Fibroblast of lung (primary cell): ENCODE data around the gene EMSY. TPM values are rescaled to one million over a fixed set of nuclear protein-coding genes. Genes with fewer than 3 reads are reported as not detected.
"Not testable (repeated sequence)": the region's sequence is repeated elsewhere in the genome, so short reads cannot be mapped to it uniquely, and the experiment has no call there.

Experiments used
- DNase-seq, 2 donors: peaks; one replicate each; pipeline versions ENCODE4 v3.0.0 to v3.0.0-alpha.2; 2010; ENCODE audit warnings: low read depth in 2 of 2
- H2AFZ ChIP-seq: 2 replicates; pipeline ENCODE4 v1.5.1; 2012; ENCODE audit warnings: low read length, control low read depth, inconsistent platforms
- H3K27ac ChIP-seq: 2 replicates; pipeline ENCODE4 v1.5.1; 2011; ENCODE audit warnings: low read length, control low read depth; ENCODE audit not compliant: insufficient read depth
- H3K27me3 ChIP-seq: 2 replicates; pipeline ENCODE4 v1.5.1; 2011; ENCODE audit warnings: mild to moderate bottlenecking, low read length; ENCODE audit not compliant: control insufficient read depth, insufficient read depth
- H3K36me3 ChIP-seq: 2 replicates; pipeline ENCODE4 v1.5.1; 2011; ENCODE audit warnings: low read length; ENCODE audit not compliant: control insufficient read depth, insufficient read depth
- H3K4me1 ChIP-seq: 2 replicates; pipeline ENCODE4 v1.5.1; 2011; ENCODE audit warnings: low read length; ENCODE audit not compliant: control insufficient read depth, insufficient read depth; ENCODE audit errors: extremely low read depth
- H3K4me2 ChIP-seq: 2 replicates; pipeline ENCODE4 v1.5.1; 2011; ENCODE audit warnings: low read length, control low read depth; ENCODE audit not compliant: insufficient read depth; ENCODE audit errors: extremely low read depth
- H3K4me3 ChIP-seq, 4 experiments: fragments of 200-600 bp in 1 of 4; sonication (generic) in 1 of 4; replicated peaks in 1 of 4; 2 replicates each; pipeline ENCODE4 v1.5.1; 2011 to 2016; ENCODE audit warnings: low read length in 4 of 4, low read depth in 3 of 4, mild to moderate bottlenecking in 3 of 4, control low read depth in 2 of 4, inconsistent platforms in 1 of 4, mixed read lengths in 1 of 4; ENCODE audit not compliant: insufficient read depth in 1 of 4; ENCODE audit errors: control extremely low read depth in 1 of 4
- H3K79me2 ChIP-seq: 2 replicates; pipeline ENCODE4 v1.5.1; 2012; ENCODE audit warnings: mild to moderate bottlenecking, low read length, inconsistent platforms; ENCODE audit not compliant: control insufficient read depth, insufficient read depth
- H3K9ac ChIP-seq: 2 replicates; pipeline ENCODE4 v1.5.1; 2011; ENCODE audit warnings: mild to moderate bottlenecking, low read length, control low read depth; ENCODE audit not compliant: insufficient read depth
- H3K9me3 ChIP-seq: 2 replicates; pipeline ENCODE4 v1.5.1; 2012; ENCODE audit warnings: low read depth, low read length; ENCODE audit not compliant: control insufficient read depth, insufficient read depth
- H4K20me1 ChIP-seq: 2 replicates; pipeline ENCODE4 v1.5.1; 2011; ENCODE audit warnings: low read length; ENCODE audit not compliant: control insufficient read depth, insufficient read depth; ENCODE audit errors: extremely low read depth
- EZH2 ChIP-seq: IDR thresholded peaks from 2 replicates; pipeline ENCODE4 v1.5.1; 2012; ENCODE audit warnings: low read length, control low read depth, mild to moderate bottlenecking; ENCODE audit errors: missing control alignments
- polyA plus RNA-seq, 2 donors: library from polyadenylated mRNA; depleted of rRNA in 1 of 2; stranded (reverse) in 1 of 2; unstranded in 1 of 2; fragments of >200 nt; gene quantifications; 2 replicates each; pipeline ENCODE4 v1.2.1, GENCODE V29; 2011 to 2012; ENCODE audit warnings: missing spikeins in 1 of 2
- total RNA-seq: library from RNA; depleted of rRNA; stranded (reverse); fragments of >200 nt; gene quantifications from 2 replicates; pipeline ENCODE4 v1.2.1, GENCODE V29; 2014
- TF ChIP-seq, protein P1 (sequence below), 2 donors: IDR thresholded peaks in 1 of 2; conservative IDR thresholded peaks in 1 of 2; 1 replicate in 1 of 2; 2 replicates in 1 of 2; pipeline ENCODE4 v1.5.1; 2011 to 2012; ENCODE audit warnings: low read length in 2 of 2, control low read depth in 1 of 2, inconsistent platforms in 1 of 2, low read depth in 1 of 2, mild to moderate bottlenecking in 1 of 2

The EMSY gene
- total and polyA plus RNA-seq, 2 donors (not counting 1 experiment from before 2014, with no cell fraction given) = 11.9 to 14.2 TPM

DNA sequence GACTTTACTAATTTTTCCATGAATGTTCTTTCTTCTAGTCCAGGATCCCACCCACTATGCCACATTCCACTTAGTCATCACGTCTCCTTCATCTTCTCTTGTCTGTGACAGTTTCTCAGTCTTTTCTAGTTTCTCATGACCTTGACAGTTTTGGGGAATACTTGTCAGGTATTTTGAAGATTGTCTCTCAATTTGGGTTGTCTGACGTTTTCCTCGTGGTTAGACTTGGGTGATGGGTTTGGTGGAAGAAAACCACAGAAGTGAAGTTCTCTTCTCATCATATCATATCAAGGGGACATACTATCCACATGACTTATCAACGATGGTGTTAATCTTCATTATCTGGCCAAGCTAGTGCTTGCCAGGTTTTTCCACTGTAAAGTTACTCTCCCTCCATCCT lies 123.3 kb downstream of the EMSY start:
- DNase-seq = peak in 1 of 2 donors; percentile 4
- TF ChIP-seq, protein P1, sequence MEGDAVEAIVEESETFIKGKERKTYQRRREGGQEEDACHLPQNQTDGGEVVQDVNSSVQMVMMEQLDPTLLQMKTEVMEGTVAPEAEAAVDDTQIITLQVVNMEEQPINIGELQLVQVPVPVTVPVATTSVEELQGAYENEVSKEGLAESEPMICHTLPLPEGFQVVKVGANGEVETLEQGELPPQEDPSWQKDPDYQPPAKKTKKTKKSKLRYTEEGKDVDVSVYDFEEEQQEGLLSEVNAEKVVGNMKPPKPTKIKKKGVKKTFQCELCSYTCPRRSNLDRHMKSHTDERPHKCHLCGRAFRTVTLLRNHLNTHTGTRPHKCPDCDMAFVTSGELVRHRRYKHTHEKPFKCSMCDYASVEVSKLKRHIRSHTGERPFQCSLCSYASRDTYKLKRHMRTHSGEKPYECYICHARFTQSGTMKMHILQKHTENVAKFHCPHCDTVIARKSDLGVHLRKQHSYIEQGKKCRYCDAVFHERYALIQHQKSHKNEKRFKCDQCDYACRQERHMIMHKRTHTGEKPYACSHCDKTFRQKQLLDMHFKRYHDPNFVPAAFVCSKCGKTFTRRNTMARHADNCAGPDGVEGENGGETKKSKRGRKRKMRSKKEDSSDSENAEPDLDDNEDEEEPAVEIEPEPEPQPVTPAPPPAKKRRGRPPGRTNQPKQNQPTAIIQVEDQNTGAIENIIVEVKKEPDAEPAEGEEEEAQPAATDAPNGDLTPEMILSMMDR (conservative IDR thresholded peaks at IDR 0.05 in 1 of 2, IDR thresholded peaks at IDR 0.05 in 1 of 2; ENCODE audit: low read depth in 1 of 2, low read length in 2 of 2) = no peak
- no peak for TF ChIP-seq EZH2
- H3K4me1 ChIP-seq = no peaks in the 10 kb centered on the region
- no peaks in the 10 kb centered on the region for H3K36me3 ChIP-seq
- no peaks in the 10 kb centered on the region for H3K27me3 ChIP-seq
- no peak overlapping the region for H3K9ac ChIP-seq
- H3K4me2 ChIP-seq = no peak overlapping the region
- H3K79me2 ChIP-seq = no peaks in the 10 kb centered on the region
- H3K9me3 ChIP-seq = no peaks in the 10 kb centered on the region
- no peak overlapping the region for H3K4me3 ChIP-seq
- H4K20me1 ChIP-seq = no peaks in the 10 kb centered on the region
- H3K27ac ChIP-seq = no peak overlapping the region
- no peak overlapping the region for H2AFZ ChIP-seq

DNA sequence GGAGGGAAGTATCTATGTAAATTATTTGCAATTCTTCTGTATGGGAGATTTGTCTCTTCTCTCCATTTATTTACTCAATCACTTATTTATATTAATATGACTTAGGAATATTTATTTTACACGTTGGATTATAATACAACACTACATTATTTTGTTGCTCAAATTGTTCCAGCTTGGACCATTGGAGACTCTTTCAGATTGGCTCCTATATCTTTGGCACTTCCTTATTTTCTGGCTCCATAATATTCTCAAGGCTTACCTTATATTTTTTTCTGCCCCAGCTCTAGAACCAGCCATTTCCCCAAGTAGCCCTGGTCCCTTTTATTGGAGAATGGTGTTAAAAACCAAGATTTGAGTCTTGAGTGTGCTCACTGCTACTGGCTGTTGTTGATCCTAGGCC lies 123.8 kb downstream of the EMSY start:
- no peaks in the 10 kb centered on the region for H4K20me1 ChIP-seq
- H3K4me3 ChIP-seq = no peak overlapping the region
- H3K9ac ChIP-seq = no peak overlapping the region
- no peak overlapping the region for H2AFZ ChIP-seq
- no peaks in the 10 kb centered on the region for H3K27me3 ChIP-seq
- no peaks in the 10 kb centered on the region for H3K4me1 ChIP-seq
- no peak for DNase-seq
- no peak overlapping the region for H3K4me2 ChIP-seq
- TF ChIP-seq, protein P1 (conservative IDR thresholded peaks at IDR 0.05 in 1 of 2, IDR thresholded peaks at IDR 0.05 in 1 of 2; ENCODE audit: low read depth in 1 of 2, low read length in 2 of 2) = no peak
- TF ChIP-seq EZH2 = no peak
- H3K9me3 ChIP-seq = no peaks in the 10 kb centered on the region
- no peak overlapping the region for H3K27ac ChIP-seq
- no peaks in the 10 kb centered on the region for H3K79me2 ChIP-seq
- H3K36me3 ChIP-seq = no peaks in the 10 kb centered on the region

DNA sequence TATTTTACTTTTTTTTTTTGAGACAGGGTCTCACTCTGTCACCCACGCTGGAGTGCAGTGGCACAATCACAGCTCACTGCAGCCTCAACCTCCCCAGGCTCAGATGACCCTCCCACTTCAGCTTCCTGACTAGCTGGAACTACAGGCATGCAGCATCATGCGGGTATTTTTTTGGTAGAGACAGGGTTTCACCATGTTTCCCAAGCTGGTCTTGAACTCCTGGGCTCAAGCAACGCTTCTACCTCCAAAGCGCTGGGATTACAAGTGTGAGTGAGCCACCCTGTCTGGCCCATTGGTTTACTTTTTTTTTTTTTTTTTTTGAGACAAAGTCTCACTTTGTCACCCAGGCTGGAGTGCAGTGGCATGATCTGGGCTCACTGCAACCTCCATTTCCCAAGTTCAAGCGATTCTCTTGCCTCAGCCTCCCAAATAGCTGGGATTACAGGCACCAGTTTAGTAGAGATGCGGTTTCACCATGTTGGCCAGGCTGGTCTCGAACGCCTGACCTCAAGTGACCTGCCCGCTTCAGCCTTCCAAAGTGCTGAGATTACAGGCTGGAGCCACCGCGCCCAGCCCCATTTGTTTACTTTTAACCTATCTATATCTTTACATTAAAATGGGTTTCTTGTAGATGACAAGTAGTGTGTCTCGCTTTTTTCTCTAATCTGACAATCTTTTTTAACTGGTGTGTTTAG lies 127.5 kb downstream of the EMSY start:
- not testable (repeated sequence) for H3K9ac ChIP-seq, H3K4me1 ChIP-seq, H2AFZ ChIP-seq, H3K27me3 ChIP-seq, H3K4me3 ChIP-seq, H4K20me1 ChIP-seq, H3K27ac ChIP-seq, H3K79me2 ChIP-seq, DNase-seq, H3K36me3 ChIP-seq, H3K4me2 ChIP-seq, H3K9me3 ChIP-seq
